HG02973 (cell line): Measurements from ENCODE around the gene HES7.
"Not testable (repeated sequence)": the region's sequence is repeated elsewhere in the genome, so short reads cannot be mapped to it uniquely, and the experiment has no call there.

Experiments used
- ATAC-seq: cut with Tn5 transposase; IDR thresholded peaks from one replicate; pipeline ENCODE4 v1.9.1; 2021; ENCODE audit warnings: moderate library complexity; ENCODE audit not compliant: unreplicated experiment

The HES7 gene

DNA sequence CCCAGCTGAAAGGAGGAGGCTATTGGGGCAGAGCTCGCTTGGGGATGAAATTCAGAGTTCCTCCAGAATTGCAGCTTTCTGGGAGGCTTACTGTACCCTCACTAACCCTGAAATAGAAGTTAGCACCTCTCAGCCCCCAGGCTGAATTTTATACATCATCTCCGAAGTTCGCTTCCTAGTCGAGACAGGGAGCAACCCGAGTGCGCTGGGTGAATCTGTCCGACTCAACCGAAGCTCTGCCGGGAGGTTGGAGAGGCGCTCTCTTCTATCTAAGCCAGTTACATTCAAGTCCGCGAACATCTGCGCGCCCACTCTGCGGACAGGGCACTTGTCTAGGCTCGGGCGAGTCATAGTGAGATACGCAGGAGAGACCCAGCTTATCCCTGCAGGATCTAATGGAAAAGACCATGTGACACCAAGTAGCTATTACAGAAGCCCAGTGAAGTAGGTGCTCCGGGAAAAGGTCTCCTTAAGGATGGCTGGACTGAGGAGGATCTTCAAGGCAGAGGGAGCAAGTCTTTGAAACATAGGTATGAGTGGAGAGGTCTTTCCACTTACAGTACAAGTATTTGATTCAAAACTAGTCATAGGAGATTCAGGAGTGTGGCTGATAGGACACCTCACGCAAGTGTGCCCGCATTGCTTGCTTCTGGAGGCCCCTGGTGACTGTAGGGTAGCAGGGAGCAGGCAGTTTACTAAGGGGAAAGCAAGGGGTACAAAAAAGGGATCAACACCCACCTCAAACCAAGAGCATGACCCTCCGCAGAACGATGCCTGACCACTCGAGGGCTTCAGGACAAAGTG is 646 bp upstream of the HES7 start:
- no peak for ATAC-seq

DNA sequence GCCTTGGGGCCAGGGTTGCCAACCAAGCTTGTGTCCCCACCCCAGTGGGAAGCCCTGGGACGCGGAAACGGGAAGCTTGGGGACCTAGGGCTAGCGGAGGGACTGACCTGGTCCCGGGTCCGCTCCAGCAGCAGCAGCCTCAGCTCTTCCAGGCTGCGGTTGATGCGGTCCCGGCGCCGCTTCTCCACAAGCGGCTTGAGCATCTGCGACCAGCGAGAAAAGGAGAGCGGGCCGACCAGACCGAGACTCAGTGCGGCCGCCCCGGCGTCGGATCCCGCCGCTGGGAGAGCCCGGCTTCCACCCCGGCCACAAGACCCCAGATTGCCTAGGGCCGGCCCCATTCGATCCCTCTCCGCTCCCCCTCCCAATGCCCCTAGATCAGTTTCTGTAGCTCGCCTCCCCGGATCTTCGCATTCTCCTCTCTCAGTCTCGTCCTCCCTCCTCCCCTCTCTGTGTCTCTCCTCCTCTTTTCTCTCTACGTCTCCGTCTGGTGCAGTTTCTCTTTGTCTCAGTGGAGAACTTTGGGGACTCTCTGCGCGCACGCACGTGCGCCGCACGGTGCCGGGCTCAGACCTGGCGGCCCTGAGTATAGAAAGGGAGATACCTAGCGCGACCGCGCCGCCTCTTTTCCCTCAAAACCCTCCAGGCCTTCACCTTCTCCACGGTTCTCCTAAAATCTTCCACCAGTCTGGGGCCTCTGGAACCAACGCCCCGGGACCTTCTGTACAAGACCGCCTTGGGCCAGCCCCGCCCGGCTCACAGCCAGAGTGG is 797 bp downstream of the HES7 start:
- ATAC-seq: no peak

GRCh38 chr17:8122422-8122923 is 1.4 kb downstream of the HES7 start:
- no peak for ATAC-seq

GRCh38 chr17:8121681-8122421 is 2.1 kb downstream of the HES7 start:
- ATAC-seq: no peak

DNA sequence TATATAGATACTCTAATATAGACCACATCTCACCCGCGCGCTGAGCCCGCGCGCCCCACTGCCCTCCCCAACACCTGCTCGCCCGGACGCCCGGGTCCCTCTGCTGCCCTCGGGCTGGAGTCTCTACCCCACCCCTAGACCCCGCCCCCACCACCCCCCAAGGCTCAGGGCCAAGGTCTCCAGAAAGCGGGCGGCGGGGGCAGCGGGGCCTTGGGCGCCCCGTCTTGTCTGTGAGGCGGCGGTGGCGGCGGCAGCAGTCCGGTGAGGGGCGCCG is 2.6 kb downstream of the HES7 start:
- no peak for ATAC-seq

DNA sequence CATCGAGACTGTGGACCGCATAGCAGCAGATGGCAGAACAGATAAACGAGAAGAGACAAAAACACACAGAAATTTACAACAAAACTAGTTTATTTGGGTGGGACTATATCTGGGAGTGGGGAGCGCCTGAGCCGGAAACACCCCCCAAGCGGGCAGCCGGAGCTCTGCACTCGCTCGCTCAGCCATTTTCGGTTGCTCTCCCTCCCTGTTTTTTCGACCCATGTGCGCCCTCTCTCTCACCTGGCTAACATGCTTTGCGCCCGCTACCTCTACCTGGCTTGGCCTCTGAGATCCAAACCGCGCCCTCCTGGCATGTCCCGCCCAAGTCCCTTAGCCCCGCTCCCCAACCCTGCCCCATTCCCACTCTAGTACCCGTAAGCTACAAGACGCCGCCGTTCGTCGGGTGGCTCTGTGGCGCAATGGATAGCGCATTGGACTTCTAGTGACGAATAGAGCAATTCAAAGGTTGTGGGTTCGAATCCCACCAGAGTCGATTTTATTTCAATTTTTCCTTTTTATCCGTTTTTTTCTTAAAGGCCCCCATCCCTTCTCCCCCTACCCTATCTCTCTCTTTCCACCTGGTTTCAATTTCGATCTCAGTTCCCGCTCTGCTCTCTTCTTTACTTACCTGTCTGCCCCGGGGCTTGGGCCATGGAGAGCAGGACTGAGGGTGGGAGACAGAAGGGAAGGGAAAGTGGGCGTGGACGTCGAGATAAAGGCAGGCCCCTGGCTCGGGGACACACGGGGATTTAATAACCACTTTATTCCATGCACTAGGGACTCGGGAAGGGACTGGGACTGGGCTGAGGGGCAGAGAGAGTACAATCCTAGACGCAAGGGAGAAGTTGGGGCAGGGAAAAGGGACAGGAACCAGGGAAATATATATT is 3.1 kb downstream of the HES7 start:
- no peak for ATAC-seq

DNA sequence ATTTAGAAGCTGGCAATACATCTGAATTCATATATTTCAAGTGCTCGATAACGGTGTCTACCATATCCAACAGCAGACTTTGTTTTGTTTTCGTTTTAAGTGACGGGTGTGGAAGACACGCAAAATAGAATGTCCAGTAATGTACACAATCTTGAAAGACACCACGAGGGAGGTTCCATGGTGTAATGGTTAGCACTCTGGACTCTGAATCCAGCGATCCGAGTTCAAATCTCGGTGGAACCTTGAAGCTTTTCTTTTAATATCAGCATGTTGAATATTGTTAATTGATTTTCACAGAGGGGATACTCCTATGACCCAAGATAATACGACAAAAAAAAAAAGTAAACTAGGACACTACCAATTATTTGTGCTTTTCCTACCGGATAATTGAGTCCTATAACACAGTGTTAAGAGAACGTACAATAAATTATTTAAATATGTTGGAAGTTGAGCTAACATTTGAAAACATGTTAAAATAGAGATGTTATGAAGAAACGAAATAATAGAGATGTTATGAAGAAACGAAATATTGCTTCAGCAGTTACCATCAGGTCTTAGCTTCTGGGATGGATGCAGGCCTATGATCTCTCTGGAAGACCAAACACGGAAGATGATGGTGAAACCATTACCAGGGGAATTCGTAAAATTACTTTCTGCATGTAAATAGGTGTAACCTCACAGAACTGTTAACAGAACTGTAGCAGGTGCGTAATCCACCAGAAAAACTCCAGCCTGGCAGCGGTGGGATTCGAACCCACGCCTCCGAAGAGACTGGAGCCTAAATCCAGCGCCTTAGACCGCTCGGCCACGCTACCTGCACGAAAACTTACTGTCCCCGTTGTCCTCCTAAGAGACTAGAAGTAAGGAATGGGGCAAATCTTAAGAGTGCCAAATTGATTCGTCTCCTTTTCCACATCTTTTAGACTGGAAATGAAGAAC is 4.1 kb downstream of the HES7 start:
- peak; percentile 35 for ATAC-seq

GRCh38 chr17:8118769-8119580 is 4.9 kb downstream of the HES7 start:
- ATAC-seq: no peak

DNA sequence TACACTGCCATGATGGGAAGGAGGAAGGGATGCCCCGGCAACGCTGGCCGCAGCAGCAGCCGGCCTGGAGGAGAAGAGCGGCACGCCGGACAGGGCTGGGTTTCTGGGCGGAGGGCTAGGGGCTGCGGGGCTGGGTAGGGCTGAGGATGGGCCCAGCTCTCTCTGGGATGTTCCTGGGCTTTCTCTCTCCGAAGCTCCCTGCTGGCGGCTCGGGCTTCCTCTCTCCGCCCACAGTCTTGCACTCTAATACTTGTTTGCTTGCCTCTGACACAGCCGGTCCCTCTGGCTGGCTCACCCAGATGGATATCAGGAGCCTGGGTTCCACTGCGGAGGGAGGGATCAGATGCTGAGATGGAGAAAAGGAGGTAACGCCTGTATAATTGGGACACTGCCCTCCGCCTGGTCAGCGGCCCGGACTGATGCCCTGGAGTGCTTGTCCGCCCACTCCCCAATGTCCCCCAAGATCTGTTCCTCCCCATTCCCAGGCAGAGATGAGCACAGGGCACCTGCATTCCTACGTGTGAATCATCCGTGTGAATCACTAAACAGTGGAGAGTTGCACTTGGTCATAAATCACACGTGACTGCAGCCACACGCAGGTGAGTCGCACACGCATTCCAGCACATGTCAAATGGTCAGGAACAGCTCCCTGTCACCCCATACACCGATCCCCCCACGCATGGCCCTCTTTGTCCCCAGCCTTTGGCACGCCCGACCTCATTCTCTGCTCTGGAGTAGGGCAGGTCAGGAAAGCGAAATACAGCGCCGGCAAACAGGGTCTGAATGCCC is 5.7 kb downstream of the HES7 start, which contains the start of gene ALOXE3:
ALOXE3 (minus strand) TSS at position 535 of the 789 bp plus-strand sequence; CDS start at position 11, 524 bp downstream.
- no peak for ATAC-seq

DNA sequence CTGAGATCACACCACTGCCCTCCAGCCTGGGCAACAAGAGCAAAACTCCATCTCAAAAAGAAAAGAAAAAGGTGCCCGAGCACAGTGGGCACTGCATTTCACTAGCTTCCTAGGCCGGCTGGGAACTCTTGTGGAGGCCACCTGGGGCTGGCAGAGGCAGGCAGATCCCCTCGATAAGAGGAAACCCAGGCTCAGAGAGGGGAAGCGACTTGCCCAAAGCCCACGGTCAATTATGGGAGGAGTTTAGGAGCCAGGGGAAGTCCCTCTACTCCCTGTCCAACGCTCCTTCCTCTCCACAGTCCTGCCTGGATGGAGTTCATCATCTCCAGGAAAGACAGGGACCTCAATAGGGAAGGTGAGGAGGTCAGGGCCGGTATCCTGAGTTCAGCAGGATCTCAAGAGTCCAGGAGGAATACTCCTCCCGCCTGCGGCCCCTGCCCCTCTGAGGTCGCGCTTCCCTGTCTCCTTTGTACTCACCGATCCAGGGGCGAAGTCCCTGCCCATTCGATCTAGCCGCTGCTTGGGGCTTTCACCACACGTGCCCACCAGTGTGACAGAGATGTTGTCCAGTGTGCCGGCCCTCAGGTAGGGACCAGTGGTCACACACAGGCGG is 6.4 kb downstream of the HES7 start:
- ATAC-seq: no peak

GRCh38 chr17:8116776-8117175 is 7.1 kb downstream of the HES7 start:
- ATAC-seq: no peak

GRCh38 chr17:8110907-8111306 is 13.0 kb downstream of the HES7 start:
- ATAC-seq: no peak

DNA sequence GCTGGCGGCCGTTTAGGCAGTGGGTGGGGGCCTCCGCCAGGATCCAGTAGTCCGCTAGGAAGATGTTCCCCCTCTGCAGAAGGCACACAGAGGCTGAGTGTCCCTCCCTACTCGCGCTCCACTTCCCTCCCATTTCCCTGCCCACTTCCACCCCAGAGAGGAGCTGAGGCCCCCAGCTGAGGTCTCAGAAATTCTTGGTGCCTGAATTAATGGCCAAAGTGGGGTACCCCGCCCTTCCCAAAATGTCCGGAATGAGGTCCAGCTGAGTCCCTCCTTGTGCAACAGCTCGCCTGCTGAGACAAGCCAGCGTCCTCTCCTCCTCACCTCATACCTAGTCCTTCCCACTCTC is 13.5 kb downstream of the HES7 start:
- no peak for ATAC-seq

- no peak for ATAC-seq
These were observed 14.0 kb downstream of the HES7 start for GRCh38 chr17:8109661-8110455.

DNA sequence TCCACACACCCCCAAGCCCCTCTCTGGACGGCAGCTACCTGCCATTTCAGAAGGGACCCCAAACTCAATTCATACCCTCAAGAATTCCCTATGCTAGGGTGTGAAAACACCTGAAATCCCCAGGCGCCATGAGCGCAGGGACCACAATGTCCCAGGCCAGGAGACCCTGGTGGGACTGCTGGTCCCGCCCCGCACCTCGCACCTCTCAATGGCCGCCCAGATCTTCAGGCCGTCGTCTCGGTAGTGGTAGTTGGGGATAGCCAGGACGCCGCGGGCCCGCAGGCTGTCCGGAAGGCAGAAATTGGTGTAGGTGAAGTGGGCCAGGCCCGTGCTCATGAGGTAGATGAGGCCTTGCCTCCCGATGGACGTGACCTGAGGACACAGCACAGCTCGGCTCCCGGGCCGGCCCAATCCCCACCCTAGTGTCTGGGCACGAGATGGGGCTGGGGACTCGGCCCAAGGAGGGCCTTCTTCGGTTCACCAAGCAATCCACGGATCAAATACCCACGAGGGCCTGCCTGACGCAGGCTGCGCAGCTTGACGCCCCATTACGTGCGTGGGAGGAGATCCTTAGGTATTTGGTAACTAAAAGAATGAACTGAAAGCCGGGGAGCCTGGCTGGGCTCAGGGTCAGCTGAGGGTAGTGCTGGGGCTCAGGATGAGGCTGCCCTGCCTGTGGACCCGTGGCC is 14.8 kb downstream of the HES7 start:
- no peak for ATAC-seq

GRCh38 chr17:8106980-8107379 is 16.9 kb downstream of the HES7 start:
- not testable (repeated sequence) for ATAC-seq
